GM19023 (cell line): Measurements from ENCODE around the gene NDUFS4.
"Not testable (repeated sequence)": the region's sequence is repeated elsewhere in the genome, so short reads cannot be mapped to it uniquely, and the experiment has no call there.

ENCODE experiments used
- ATAC-seq: cut with Tn5 transposase; IDR thresholded peaks from one replicate; pipeline ENCODE4 v1.9.1; 2021; ENCODE audit warnings: mild to moderate bottlenecking, moderate library complexity; ENCODE audit not compliant: unreplicated experiment

Gene NDUFS4

DNA sequence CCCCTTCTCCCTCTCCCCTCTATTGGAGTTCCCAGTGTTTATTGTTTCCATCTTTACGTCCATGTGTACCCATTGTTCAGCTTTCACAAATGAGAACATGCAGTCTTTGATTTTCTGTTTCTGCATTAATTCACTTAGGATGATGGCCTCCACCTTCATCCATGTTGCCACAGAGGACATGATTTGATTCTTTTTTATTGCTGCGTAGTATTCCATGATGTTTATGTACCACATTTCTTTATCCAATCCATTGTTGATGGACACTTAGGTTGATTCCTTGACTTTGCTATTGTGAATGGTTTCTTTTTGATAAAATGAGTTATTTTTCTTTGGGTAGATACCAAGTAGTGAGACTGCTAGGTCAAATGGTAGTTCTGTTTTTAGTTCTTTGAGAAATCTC is 88.9 kb downstream of the NDUFS4 start:
- ATAC-seq: no peak

DNA sequence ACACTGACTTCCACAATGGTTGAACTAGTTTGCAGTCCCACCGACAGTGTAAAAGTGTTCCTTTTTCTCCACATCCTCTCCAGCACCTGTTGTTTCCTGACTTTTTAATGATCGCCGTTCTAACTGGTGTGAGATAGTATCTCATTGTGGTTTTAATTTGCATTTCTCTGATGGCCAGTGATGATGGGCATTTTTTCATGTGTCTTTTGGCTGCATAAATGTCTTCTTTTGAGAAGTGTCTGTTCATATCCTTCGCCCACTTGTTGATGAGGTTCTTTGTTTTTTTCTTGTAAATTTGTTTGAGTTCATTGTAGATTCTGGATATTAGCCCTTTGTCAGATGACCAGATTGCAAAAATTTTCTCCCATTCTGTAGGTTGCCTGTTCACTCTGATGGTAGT is 100.1 kb downstream of the NDUFS4 start:
- ATAC-seq: not testable (repeated sequence)

DNA sequence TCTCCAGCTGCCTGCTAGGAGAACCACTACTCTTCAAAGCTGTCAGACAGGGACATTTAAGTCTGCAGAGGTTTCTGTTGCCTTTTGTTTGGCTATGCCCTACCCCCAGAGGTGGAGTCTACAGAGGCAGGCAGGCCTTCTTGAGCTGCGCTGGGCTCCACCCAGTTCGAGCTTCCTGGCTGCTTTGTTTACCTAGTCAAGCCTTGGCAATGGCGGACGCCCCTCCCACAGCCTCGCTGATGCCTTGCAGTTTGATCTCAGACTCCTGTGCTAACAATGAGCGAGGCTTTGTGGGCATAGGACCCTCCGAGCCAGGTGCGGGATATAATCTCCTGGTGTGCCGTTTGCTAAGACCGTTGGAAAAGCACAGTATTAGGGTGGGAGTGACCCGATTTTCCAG is 104.9 kb downstream of the NDUFS4 start:
- not testable (repeated sequence) for ATAC-seq

DNA sequence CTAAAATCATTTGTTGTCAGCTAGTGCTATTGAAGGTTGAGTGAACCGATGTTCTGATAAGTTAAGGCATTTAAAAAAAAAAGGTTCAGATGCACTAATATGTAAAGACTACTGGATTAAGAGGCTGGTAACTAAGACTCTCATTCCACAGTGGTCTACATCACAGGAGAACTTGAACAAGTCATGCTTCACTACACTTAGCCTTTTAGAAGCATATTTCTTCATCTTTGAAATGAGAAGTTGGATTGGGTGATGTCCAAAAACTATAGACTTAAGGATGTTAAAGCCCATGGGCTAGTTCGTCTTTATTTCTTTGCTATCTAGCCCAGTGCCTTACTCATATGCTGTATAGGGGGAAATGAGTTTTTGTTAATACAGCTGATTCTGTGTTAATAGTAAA is 107.2 kb downstream of the NDUFS4 start:
- no peak for ATAC-seq

DNA sequence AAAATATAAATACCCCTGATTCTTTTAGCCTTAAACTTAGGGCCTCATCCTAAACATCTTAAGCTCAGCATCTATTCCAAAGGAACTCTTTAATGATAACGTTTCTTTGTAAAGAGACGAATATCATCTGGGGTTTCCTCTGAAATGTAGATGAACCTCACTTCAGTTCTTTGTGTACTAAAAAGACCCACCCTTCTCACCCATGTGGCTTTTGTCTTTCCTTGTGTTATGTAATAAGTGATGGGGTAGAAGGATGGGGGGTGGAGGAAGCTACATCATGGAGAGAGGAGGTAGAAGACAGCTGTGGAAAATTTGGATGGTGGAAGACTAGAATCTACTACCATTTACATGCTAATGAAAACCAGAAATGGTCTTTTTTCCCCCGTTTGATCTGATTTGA is 111.0 kb downstream of the NDUFS4 start:
- ATAC-seq: no peak

DNA sequence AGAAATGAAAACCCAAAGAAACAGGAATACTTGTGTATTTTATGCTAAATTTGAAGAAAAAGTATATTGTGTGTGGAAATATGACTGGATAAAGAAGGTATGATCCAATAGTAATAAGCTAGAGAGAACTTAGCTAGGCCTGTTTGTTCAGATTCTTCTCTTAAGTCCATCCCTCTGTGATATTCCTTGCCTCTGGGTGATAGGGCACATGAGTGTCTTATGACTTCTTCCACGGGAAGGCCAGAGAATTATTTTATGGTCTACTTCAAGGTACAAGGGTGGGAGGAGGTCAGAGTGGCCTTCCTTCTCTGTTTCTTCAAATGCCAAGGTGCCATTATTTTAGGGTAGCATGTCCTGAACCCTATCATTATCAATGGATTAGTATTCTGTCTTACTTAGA is 113.7 kb downstream of the NDUFS4 start:
- no peak for ATAC-seq

DNA sequence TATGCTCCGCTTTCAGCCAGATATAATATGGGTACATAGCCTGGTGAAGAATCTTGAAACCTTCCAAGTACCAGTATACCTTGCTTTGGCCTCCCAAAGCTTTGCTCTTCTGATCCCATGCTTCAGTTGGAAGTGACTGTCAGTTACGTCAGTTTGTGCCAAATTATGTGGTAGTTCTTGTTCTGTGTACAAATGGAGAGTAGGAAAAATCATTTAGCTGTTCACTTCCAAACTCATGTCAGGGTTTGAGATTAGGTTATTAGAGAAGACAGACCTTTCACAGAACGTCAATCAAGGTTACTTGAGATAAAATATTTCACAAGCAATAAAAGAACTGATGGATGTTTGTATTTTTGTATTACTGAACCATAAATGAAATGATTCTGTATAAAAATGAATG is 117.2 kb downstream of the NDUFS4 start:
- ATAC-seq: no peak

DNA sequence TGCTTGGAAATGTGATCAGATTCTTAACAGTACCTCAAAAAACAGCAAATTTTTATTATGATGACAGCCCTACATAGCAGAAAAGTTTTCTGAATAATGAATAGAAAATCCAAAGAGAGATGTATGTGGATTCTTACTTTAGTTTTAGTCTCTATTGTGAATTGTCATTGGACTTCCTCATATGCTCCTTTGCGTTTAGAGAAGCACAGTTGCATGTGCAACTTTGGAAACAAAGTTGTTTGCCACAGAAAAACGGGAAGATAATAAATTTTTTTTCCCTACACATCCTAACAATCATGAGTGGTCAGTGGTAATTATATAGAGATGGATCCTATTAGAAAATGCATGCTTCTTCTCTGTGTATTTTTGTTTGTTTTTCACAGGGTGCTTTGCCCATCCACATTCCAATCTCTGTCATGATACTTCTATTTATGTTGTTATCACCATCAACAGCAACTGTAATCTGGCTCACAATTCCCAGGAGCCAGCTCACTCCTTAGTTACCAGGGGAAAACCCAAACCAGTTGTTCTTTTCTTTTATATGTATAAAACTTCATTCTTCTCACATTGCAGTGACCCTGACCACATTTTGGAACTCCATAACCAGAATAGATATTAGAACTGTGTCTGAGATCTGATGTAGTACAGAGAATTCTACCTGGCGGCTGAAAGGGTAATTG is 118.7 kb downstream of the NDUFS4 start:
- no peak for ATAC-seq

DNA sequence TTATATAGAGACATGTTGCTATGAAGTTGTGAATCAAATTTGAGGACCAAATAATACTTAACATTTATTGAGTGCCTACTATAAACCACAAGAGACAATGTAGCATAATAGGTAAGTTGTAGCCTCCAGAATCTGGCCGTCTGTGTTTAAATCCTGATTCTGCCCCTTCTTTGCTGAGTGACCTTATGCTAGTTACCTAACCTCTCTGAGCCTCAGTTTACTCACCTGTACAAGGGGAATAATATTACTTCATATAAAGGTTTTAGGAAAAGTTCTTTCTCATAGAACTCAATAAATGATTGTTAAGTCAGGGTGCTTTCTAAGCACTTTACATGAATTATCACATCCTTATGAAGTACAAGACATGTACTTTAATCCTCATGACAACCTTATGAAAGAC is 120.6 kb downstream of the NDUFS4 start:
- ATAC-seq: no peak

DNA sequence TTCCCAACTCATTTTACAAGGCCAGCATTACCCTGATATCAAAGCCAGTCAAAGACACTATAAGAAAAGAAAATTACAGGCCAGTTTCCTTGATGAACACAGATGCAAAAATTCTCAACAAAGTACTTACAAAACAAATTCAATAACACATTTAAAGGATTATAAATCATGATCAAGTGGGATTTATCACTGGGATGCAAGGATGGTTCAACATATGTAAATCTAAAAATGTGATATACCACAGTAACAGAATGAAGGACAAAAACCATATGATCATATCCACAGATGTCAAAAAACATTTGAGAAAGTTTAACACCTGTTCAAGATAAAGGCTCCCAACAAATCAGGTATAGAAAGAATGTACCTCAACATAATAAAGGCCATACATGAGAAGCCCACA is 130.6 kb downstream of the NDUFS4 start:
- ATAC-seq: no peak

DNA sequence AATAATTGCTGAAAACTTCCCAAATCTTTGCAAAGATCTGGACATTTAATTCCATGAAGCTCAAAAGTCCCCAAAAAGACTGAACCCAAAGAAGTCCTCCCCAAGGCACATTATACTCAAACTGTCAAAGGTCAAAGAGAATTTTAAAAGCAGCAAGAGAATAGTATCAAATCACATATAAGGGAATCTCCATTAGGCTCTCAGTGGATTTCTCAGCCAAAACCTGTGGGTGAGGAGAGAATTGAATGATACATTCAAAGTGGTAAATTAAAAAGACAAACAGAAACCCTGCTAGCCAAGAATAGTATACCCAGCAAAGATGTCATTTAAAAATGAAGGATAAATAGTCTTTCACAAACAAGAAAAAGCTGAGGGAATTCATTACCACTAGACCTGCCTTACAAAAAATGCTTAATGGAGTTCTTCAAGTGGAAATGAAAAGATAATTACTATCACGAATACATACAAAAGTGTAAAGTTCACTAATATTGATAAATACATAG is 134.1 kb downstream of the NDUFS4 start:
- ATAC-seq: no peak

DNA sequence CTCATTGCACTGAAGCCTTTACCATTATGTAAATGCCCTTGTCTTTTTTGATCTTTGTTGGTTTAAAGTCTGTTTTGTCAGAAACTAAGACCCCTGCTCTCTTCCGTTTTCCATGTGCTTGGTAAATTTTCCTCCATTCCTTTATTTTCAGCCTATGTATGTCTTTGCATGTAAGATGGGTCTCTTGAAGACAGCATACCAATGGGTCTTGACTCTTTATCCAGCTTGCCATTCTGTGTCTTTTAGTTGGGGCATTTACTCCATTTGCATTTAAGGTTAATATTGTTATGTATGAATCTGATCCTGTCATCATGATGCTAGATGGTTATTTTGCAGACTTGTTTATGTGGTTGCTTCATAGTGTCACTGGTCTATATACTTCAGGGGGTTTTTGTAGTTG is 150.0 kb downstream of the NDUFS4 start:
- not testable (repeated sequence) for ATAC-seq

DNA sequence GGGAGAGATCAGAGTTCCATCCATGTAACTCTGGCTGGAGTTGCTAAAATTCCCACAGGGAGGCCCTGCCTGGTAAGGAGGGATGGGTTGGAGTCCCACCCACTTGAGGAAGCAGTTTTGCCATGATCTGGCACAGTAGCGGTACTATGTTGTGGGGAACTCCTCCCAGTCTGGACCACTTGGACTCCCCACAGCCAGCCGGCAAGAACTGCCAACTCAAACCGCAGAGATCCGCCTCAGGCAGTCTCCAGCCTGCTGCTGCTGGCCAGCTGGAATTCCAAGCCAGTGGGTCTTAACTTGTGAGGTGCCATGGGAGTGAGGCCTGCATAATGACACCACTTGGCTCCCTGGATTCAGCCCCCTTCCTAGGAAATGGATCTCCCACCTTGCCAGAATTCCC is 151.9 kb downstream of the NDUFS4 start:
- ATAC-seq: no peak

DNA sequence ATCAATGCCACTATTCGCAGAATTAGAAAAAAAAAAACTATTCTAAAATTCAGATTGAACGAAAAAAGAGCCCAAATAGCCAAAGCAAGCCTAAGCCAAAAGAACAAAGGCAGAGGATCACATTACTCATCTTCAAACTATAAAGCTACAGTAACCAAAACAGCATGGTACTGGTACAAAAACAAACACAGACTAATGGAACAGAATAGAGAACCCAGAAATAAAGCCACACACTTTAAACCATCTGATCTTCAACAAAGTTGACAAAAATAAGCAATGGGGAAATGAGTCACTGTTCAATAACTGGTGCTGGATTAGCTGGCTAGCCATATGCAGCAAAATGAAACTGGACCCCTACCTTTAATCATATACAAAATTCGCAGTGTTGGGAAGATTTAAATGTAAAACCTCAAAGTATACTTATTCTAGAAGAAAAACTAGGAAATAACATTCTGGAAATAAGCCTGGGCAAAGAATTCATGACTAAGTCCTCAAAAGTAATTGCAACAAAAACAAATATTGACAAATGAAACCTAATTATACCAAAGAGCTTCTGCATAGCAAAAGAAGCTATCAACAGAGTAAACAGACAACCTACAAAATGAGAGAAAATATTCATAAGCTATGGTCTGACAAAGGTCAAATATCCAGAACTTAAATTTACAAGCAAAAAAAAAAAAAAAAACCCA is 153.7 kb downstream of the NDUFS4 start:
- ATAC-seq: no peak

DNA sequence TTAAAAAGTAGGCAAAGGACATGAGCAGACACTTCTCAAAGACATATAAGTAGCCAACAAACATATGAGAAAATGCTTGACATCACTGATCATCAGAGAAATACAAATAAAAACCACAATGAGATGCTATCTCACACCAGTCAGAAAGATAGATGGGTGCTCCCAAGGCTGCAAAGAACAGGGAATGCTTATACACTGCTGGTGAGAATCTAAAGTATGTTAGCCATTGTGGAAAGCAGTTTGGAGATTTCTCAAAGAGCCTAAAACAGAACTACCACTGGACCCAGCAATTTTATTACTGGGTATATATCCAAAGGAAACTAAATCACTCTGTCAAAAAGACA is 154.2 kb downstream of the NDUFS4 start:
- no peak for ATAC-seq

DNA sequence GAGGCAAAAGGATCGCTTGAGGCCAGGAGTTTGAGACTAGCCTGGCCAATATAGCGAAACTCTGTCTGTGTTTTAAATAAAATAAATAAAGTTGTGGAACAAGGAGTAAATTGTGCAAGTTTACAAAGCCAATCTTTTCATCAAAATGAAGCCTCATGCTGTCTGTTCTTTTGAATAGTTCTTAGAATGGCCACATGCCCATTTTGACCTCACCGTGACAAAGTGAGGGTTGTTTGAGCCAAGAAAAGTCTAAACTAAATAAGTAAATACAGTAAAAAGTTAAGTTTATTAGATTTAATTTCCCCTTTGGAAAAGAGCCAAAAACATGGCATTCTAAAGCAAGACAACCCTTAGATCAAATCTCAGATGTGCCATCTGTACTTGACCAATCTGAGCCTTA is 165.7 kb downstream of the NDUFS4 start:
- ATAC-seq: no peak

DNA sequence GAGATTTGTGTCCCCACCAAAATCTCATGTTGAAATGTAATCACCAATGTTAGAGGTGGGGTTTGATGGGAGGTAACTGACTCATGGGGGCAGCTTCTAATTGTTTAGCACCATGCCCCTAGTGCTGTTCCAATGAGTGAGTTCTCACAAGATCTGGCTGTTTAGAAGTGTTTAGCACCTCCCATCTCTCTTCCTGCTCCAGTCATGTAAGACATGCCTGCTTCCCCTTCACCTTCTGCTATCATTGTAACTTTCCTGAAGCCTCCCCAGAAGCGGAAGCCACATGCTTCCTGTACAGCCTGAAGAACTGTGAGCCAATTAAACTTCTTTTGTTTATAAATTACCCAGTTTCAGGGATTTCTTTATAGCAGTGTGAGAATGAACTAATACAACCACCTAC is 170.5 kb downstream of the NDUFS4 start:
- ATAC-seq: no peak
